GM18499 (cell line): ENCODE measurements around the gene ATP6V1F.
"Not testable (repeated sequence)": the region's sequence is repeated elsewhere in the genome, so short reads cannot be mapped to it uniquely, and the experiment has no call there.

Source experiments
- ATAC-seq: cut with Tn5 transposase; IDR thresholded peaks from one replicate; pipeline ENCODE4 v1.9.1; 2021; ENCODE audit warnings: moderate number of reproducible peaks; ENCODE audit not compliant: insufficient read depth, unreplicated experiment

The ATP6V1F gene

DNA sequence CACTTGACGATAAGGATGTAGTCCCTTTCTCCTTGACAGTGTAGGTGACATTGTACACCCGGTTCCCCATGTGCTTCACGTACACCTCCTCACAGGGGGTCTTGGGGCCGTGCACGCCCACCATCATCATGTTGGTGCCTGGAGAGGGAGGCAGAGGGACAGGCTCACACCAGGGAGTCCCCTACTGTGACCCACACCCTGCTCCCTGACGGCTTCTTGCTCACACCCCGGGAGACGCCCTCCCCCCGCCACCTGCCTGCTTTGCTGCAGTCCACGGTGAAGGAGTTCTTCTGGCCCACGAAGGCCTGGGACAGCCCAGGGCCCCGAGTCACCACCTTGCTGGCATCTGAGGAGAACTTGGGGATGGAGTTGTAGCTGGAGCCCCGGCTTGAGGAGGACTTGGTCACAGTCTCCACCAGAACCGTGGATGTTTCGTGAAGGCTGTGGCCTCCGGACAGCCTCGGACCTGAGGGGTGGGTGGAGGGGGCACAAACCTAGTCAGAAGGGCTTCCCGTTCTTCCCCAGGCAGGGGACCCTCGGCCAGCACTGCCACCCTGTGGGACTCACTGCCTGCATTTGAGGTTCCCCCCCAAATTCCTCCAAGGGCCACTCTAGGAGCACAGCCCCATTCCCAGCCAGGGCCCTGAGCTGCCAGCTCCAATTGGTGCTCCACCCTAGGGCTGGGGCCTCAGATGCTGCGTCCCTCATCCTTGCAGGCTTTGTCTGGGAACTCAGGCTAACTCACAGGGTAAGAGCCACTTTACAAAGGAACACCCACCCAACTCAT is 50.2 kb downstream of the ATP6V1F start:
- not testable (repeated sequence) for ATAC-seq

DNA sequence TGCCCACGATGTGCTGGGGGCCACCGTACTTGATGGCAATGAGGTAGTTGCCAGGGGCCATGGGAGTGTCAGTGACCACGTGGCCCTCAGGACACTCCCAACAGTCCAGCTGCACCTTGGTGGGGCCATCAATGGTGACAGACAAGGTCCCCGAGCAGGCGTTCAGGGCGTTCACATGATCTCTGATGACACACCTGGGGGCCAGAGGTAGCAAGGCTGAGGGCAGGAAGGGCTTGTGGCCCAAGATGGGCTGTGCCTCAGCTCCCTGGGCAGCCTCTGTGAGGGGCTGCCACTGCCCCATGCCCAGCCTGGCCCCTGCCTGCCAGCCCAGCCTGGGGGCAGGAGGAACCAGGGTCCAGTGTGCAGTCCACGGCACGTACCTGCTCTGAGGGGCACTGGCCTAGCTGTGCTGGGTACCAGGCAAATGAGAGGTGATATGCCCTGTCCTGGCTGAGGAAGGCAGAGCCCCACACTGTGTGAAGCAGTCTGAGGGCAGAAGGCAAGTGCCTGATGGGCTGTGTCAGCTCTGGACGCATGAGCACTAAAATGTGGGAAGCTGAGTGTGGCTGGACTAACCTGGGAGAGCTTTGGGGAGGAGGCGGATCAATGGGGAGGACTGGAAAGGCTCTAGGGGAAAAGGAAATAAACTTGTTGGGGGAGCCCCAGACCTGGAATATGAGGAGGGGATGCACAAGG is 51.4 kb downstream of the ATP6V1F start:
- no peak for ATAC-seq

DNA sequence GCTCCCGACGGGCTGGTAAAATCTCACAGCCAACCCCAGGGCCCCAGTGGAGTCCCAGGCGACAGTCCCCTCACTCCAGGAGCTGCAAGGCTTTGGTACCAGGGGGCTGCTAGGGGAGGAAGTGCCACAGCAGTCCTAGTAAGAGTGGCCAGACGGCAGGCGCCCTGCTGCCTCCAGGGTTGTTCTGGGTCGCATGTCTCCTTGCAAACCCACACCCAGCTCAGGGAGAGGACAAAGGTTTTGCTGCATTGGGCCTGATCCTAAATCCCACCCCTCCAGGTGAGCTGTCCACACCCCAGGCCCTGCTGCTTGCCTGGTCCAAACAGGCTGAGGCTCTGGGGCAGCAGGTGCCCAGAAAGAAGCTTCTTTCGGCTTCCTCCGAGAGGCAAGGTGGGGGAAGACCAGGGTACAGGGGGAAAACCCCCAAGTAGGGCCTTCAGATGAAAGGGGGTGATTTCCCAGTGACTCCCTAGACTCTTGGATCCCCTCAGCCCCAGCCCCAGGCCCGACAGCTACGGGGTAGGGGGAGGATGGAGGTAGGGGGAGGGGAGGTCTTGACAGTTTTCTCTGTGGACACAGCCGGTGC is 52.0 kb downstream of the ATP6V1F start:
- no peak for ATAC-seq

DNA sequence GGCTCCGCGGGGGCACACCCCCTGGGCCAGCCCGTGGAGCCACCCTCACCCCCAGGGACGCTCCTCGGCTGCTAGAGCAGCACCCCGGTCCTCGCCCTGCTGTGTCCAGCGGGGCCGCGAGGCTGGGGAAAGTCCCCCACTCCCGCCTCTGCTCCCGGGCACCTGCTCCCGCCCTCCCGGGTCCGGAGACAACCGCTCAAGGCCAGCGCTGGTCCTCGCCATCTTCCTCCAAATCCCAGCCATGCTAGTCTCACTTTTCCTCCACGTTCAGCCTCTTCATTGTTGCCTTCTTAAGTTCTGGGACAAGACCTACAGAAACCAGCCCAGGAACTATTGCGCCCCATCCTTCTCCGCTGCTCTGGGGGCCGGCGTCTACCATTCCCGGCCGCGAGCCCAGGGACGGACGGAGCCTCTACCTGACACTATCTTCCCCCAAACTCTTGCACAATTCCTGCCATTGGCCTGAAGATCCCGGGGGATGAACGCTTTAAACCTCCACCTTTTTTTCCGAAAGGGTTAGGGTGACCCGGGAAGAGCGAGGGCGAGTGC is 52.7 kb downstream of the ATP6V1F start:
- ATAC-seq = no peak
